Activated CD8-positive, alpha-beta memory T cell treated with anti-CD3 and anti-CD28 coated beads, Interleukin-2, amount 50 U/mL, for 48 hours (primary cell): ENCODE measurements around the gene NOC4L.

ENCODE experiments used
- DNase-seq: peaks from one replicate; pipeline ENCODE4 v3.0.0-alpha.2; 2020

The NOC4L gene

DNA sequence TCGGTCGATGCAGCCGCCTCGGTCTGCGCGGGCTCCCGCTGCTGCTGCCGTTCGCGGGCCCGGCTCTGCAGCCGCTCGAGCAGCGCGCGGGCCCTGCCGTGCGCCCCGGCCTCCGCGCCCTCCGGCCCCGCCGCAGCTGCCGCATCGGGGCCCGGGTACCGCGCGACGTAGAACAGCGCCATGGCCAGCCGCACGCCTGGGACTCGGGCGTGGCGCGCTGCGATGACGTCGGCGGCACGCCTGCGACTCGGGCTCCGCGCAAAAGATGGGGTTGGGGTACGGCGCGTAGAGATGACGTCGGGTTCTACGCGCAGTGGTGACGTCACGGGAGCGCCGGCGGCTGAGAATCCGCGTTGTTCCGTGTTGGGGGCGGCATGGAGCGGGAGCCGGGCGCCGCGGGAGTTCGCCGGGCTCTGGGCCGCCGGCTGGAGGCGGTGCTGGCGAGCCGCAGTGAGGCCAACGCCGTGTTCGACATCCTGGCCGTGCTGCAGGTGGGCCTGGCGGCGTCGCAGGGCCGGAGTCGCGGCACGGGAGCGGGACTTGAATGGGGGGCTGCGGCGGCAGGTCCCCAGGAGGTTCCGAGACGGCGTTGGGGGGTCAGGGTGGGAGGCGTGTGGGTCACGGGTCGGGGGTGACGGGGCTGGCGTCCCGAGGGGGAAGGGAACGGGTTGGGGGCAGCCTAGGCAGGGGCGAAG is at the start of gene NOC4L, which contains the start of gene DDX51:
TSS of gene NOC4L (plus strand) at position 343 of the 695 bp plus-strand sequence. CDS start at position 375, 32 bp downstream.
TSS of gene DDX51 (minus strand) at position 205 of the 695 bp plus-strand sequence. CDS start at position 182, 23 bp downstream.
- DNase-seq: peak; percentile 100

DNA sequence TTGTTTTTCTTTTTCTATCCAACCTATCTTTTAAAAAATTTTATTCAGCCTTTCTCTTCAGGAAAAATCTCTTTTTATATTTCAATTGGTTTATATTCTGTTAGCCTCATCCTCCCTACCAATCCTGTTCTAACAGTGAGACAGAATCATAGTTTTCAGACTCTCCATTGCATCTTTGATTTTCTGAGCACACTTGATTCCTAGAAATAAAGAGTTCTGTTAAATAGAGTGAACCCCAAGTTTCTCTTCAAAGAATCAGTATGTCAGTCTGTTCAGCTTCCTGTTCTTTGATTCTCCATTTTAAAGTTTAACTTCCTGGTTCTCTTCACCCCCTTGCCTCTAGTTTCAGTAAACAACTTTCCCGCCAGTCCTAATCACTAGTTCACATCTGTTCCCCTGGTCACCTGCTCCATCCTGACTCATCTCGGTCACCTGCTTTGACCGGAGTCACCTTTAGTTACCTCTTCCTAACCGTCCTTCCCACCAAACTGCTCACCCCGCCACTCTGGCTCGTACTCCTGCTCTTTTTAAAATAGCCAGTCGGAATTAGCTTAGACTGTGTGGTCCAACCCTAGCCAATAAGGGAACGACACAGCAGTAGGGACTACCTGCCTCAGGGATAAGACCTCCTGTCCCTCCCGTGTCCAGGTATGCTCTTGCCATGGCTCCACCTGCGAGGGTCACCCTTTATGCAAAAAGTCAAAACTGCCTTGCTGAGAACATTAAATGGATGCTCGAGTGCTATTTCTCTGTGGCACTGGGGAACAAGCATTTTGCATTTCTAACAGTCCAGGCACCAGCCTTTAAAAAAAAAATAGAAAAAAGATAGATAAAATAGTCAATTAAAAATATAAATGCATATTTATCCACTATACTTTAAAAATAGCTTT is 48.5 kb upstream of the NOC4L start:
- peak; percentile 29 for DNase-seq

DNA sequence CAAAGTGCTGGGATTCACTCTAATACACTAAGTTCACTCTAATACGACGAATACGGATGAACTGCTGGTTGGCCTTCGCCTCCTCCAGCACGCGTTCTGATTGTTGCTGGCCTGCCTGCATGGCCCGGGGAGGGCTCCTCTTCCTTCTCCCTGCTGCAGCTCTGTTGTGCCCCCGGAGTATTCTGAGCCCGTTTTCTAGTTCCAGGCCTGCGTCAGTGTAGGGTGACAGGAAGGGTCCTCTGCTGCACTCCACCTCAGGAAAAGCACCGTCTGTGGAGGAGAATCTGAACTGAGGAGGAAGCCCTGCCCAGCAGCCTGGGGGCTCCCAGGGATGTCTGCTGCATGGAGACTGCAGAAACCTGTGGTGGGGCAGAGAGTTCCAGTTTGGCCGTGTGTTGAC is 44.5 kb upstream of the NOC4L start:
- DNase-seq: peak; percentile 42

DNA sequence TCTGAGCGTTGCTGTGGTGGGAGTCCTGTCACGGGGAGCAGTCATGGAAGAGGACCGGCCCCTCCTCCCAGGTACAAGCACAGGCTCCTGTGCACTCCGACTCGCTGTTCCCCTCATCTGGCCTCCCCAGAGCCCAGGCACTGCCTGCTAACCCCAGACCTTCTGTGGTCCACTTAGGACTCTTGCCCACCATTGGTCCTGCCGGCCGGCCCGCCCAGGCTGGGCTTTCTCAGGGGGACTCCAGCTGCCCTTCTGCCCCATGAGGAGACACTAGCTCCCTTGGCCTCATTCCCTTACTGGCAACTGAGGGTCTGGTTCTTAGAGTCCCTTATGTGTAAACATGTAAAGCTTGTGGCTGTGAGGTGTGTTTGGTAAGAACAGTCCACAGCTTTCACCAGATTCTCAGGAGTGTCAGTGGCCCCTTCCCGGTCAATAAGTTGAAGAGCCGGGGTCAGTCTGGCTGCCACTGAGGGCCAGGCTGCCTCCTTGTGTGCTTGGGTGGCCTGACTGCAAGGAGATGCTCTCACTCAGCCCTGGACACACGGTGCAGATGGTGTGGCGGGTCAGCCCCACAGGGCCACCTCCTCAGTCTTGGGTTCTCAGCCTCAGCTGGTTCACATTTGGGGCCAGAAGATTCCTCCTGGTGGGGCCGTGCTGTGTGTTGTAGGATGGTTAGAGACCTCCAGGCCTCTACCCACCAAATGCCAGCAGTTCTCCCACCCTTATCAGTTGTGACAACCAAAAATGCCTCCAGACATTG is 43.8 kb upstream of the NOC4L start:
- peak; percentile 40 for DNase-seq

DNA sequence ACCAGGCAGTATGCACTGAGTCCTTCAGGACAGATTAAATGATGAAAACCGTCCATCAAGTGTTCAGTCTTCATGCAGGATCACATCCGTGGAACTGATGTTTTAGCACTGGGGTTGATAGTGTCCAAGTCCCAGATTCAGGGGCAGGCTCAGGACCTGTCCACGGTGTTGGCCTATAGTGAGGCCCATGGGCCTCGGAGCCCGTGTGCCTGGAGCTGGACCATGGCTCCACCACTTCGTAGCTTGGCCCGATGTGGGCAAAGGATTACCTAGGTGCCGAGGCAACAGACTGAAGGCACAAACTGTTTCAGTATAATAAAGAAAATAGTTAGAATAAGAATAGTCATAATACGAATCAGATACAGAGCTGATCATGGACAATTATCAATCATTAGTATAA is 42.0 kb upstream of the NOC4L start:
- DNase-seq: peak; percentile 18

DNA sequence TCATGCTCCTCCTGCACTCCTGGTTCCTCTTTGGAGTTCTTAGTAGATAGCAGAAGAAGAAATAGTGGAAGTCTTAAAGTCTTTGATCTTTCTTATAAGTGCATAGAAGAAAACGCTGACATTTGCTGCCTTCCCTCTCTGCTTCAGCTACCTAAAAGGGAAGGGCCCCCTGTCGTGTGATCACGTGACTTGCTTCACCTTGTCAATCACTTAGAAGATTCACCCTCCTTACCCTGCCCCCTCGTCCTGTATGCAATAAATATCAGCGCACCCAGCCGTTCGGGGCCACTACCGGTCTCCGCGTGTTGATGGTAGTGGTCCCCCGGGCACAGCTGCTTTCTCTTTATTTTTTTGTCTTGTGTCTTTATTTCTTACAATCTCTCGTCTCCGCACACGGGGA is 41.2 kb upstream of the NOC4L start:
- DNase-seq: peak; percentile 25

DNA sequence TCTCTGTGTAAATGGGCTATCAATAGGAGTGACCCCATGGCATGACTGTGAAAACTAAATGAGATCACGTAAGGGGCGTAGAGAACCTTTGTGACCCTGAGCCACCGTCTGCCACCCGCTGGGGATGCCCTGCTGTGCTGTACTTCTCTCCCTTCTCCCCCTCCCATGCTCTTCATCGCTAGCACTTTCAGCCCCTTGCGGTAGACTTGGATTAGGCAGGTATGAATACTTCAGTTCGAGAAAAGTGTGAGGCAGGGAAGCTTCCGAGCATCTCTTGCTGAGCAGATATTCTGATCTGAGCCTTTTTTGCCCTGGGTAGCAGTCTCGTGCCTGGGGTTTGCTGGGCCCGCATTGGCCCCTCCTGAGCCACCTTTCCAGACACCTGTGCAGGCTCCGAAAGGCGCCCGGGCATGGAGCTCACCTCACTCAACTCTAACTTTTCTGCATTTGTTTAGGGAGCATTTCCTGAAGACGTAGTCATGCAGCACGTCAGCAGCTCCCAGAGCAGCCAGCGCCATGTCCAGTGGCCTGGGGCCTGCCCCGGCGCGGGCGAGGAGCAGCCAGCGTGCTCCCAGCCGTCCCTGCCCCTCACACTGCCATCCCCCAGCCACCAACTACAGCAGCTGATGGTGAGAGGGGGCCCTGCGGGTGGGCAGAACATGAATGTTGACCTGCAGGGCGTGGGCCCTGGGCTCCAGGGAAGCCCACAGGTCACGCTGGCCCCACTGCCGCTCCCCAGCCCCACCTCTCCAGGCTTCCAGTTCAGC is 40.5 kb upstream of the NOC4L start:
- DNase-seq: peak; percentile 38

DNA sequence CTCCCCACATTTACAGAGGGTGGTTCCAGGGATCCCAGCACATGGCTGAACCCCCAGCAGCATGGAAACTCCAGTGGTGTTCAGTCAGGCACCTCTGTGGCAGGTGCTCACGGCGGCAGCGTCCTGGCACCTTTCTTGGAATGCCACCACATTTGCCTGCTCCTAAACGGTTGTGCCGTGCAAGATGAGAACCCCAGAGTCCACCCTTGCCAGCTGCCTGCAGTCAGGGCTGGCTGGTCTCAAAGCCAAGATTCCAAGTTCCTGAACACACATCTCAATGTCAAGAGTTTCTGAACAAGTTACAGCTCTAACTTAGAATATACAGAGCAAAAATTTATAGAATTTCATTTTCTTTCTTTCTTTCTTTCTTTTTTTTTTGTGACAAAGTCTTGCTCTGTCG is 38.8 kb upstream of the NOC4L start:
- peak; percentile 20 for DNase-seq

DNA sequence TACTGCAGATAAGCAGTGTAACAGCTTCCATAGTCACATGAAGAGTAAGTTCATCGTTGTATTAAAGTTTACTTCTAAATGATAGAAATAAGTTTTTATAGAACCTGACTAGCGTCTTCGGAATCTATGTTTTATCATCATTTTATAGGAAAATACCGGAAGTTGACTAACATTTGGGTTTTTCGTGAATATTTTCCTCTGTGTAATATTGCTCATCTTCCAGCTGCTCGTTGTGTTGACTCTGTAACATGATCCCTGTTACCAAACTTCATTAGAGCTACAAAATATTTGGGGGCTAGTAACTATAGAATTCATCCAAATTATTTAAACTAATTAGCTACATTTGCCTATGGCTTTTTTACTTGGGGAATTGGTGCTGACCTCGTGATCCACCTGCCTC is 37.3 kb upstream of the NOC4L start:
- no peak for DNase-seq

DNA sequence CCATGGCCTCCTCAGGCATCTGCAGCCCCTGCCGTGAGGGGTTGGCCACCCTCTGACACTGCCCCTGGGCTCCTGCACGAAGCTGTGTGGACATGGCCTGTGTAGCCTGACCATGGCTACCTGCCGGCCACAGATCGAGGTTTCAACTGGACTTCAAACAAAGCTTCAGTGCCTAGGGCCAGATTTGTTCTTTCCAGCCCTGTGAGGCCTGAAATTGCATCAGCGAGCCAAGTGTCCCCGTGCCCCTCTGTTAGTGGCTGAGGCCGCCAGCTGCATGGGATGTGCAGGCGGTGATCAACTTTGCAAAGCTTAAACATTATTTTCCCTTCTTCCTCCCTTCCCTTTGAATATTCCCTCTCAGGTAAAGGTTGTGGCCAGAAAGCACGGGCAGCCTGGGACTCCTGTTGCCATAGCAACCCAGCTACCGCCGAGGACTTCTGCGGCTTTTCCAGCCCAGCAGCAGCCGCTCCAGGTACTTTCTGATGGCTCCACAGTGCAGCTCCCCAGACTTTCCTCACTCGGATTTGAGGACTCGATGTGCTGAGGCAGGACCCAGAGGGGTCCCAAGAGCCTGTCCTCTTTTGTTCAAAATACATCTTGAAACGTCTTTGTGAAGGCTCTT is 35.9 kb upstream of the NOC4L start:
- peak; percentile 32 for DNase-seq

DNA sequence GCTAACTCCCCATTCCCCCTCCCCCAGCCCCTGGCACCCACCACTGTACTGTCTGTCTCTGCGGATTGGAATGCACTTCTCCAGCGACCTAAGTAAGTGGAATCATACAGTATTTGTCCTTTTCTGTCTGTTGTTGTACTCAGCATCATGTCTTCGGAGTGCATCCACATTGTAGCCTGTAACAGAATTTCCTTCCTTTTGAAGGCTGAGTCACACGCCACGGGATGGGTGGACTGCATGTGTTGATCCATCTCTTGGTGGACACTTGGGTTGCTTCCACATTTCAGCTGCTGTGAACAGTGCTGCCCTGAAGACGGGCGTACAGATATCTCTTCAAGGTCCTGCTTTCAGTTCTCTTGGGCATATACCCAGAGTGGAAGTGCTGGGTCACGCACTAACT is 34.5 kb upstream of the NOC4L start:
- peak; percentile 13 for DNase-seq

DNA sequence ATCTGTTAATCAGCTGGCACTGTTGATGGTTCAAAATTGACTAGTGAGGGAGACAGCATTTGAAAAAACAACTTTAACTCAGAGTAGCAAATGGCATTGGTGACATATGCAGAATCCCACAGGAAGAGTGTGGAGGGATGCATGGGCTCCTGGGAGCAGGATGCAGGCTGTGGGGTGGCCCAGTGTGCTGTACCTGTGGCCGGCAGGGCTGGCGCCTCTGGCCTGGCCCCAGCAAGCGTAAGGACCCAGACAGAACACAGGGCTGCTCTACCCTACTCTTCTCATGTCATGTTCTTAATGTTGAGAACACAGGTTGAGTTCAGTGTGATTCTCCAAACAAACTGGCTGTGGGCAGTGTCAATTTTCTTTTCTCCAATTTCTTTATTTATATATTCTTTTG is 33.6 kb upstream of the NOC4L start:
- DNase-seq: peak; percentile 13

DNA sequence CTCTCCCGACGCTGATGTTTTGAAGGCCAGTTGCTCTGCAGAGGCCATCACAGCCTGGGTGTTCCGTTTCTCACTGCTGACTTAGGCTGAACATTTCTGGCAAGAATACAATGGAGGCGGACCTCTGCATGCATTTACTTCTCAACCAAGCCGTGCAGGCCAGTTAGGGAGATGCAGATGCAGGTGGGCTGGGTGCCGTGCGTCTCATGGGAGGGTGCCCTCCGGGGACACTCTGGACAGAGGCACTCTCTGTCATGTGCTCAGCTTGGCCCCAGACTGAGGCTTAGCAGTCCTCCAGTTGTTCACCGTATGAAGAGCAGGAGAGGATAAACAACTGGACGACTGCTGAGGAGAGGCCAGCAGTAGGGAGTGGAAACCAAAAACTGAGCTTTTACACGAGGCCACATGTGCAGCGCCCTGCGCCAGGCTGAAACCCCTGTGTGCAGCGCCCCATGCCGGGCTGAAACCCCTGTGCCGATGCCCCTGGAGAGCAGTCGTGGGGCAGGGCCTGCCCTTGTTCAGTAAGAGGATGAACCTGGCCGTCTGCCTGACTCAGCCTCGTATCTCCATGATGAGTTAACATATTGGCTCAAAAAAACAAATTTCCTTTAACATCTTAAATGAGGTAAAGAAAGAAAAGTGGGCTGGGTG is 32.5 kb upstream of the NOC4L start:
- peak; percentile 34 for DNase-seq

DNA sequence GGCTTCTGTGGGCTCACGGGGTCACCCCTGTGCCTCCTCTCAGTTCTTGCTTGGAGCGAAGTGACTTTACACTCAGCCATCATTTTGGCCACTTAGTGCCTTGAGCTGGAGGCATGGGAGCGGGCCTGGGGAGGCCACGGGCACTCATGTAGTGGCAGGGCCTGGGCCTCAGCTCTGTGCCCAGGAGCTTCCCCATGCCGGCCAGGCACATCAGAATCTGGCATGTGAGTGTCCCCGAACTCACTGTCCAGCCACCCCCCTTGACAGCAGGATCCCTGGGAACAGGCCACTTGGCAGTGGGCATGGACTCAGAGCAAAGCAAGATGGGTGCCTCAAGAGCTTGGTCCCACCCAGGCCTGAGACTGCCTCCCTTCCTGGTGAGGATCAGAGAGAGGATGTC is 29.6 kb upstream of the NOC4L start:
- DNase-seq: peak; percentile 39

DNA sequence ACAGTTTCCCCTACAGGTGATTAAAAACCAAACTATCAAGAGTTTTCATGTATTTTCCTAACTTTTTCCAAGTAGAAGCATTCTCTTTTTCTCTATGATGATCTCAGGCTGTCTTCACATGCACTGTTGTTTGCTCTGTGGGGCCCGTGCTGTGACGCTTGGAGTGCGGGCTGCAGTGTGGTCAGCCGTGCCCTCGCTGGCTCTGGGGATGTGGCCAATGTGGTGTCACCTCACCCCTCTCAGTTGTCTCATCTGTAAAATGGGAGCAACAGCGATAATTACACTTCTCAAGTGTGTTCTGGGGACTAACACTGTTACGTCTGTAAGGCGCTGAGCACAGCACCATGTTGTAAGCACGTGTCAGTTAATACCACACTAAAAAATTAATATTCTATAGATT is 28.8 kb upstream of the NOC4L start:
- DNase-seq: peak; percentile 39

DNA sequence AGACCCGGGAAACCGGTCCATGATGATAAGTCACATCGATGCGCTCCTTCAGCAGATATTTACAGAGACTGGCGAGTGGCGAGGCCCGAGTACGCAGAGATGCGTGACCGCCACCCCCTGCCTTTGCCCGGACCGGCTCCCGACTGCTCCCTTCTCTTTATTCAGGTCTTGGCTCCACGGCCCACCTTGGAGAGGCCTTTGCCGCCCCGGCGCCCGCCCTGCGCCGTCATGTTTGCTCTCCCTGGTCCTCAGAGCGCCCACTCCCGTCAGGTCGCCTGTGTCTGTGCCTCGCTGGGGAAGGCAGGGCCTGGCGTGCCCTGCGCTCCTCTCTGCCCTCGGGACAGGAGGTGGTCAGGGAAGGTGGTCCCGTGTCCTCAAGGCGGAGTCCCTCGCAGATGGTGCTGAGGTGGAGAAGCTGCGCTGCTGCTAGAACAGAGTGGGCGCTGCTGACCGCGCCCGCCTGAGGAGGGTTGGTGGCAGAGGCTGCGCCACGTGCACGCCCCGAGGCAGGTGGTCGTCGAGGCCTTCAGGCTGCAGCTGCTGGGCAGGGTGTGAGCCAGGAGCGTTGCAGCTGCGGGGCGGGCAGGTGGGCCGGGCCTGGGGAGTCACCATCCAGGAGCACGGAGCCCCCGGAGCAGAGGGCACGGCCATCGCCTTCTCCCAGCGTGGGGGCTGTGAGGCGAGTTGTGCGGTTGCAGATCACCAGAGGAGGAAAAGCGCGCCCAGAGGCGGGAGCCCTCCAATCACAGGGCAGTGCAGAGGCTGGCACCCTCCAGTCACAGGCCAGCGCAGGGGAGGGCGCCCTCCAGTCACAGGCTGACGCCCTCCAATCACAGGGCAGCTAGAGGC is 27.3 kb upstream of the NOC4L start:
- DNase-seq: peak; percentile 36

DNA sequence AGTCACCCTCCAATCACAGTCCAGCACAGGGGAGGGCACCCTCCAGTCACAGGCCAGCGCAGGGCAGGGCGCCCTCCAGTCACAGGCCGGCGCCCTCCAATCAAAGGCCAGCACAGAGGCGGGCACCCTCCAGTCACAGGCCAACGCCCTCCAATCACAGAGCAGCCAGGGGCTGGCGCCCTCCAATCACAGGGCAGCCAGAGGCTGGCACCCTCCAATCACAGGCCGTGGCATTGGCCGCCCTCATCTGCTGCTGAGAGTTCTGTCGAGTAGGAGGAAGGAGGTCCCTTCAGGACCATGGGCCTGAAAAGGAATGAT is 26.7 kb upstream of the NOC4L start:
- DNase-seq: peak; percentile 42

DNA sequence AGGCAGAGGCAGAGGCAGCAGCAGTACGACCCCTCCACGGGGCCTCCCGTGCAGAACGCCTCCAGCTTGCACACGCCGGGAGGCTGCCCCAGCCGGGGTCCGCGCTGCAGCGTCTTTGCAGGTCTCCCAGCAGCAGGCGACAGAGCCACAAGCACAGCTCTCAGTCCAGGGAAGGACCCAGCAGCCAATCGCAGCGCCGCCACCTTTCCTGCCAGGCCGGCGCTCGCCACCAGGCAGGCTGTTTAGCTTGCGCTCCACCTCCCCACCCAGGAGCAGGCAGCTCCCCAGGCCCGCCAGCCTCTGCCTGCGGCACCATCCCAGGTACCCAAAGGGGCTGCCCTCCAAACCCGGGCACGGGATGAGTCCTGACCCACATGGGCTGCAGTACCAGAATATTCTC is 25.4 kb upstream of the NOC4L start:
- DNase-seq: peak; percentile 37

DNA sequence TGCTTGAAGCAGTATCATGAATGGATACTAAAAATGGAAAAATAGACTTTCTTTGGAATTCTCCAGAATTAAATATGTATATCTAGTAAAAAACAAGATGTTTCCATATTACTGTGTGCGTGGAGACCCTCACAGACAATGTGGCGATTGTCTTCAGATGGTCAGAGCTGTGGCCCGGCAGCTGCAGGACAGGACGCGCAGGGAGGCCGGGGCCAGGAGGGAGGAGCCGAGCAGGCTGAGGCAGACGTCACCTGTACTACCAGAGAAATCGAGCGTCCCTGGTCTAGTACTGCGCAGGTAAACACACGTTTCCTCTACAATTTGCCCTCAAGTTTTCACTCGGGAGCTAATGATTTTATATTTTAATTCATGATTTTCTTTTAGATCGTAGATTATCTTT is 23.0 kb upstream of the NOC4L start:
- peak; percentile 17 for DNase-seq

DNA sequence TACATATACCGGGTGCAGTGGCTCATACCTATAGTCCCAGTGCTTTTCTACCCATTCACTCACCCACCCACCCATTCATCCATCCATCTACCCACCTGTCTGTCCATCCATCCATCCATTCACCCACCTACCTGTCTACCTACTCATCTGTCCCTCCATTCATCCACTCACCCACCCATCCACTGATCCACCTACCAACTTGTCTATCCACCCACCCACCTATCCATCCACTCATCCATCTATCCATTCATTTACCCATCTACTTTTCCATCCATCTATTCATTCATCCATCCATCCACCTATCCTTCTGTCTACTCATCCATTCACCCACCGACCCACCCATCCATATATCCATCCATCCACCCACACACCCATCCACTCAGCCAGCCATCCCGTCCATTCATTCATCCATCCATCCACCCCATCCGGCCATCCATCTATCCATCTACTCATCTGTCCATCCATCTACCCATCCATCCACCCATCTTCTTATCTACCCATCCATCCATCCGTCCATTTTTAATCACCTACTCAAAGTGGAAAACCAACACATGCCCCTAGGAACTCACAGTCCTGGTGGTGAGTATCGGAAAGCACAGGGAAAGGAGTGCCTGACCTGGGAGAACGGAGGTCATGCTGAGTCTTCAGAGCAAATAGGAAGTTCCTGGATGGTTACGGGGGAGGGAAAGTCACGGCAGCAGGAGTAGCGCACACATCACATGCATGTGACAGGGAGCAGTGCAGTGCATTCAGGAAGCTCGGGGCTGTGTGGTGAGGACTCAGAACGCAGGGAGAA is 20.1 kb upstream of the NOC4L start:
- DNase-seq: no peak
